ENCODE data around the gene SYNGAP1.
"Not testable (repeated sequence)": the region's sequence is repeated elsewhere in the genome, so short reads cannot be mapped to it uniquely, and the experiment has no call there.

The SYNGAP1 gene

DNA sequence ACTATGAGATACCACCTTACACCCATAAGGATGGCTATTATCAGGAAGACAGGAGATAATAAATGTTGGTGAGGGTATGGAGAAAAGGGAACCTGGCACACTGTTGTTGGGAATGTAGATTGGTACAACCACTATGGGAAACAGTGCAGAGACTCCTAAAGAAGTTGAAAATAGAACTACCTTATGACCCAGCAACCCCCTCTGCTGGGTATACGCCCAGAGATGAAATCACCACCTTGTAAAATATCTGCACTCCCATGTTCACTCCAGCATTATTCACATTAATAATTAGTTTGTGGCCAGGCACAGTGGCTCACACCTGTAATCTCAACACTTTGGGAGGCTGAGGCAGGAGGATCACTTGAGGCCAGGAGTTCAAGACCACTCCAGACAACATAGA is 61.3 kb downstream of the SYNGAP1 start:
- TF ChIP-seq, protein P1, sequence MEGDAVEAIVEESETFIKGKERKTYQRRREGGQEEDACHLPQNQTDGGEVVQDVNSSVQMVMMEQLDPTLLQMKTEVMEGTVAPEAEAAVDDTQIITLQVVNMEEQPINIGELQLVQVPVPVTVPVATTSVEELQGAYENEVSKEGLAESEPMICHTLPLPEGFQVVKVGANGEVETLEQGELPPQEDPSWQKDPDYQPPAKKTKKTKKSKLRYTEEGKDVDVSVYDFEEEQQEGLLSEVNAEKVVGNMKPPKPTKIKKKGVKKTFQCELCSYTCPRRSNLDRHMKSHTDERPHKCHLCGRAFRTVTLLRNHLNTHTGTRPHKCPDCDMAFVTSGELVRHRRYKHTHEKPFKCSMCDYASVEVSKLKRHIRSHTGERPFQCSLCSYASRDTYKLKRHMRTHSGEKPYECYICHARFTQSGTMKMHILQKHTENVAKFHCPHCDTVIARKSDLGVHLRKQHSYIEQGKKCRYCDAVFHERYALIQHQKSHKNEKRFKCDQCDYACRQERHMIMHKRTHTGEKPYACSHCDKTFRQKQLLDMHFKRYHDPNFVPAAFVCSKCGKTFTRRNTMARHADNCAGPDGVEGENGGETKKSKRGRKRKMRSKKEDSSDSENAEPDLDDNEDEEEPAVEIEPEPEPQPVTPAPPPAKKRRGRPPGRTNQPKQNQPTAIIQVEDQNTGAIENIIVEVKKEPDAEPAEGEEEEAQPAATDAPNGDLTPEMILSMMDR (IDR thresholded peaks at IDR 0.05; ENCODE audit: low read depth, low read length, missing control alignments) = no peak

GRCh38 chr6:33482620-33483019 is 62.8 kb downstream of the SYNGAP1 start:
- not testable (repeated sequence) for H3K4me3 ChIP-seq (replicated peaks; ENCODE audit: low read depth, low read length); DNase-seq (ENCODE audit: extremely low read depth, low read depth)

More for the DNA sequence above, 61.3 kb downstream of the SYNGAP1 start:
- no peak overlapping the region for H3K4me3 ChIP-seq (replicated peaks; ENCODE audit: low read depth, low read length)
- DNase-seq (ENCODE audit: extremely low read depth, low read depth) = no peak

- TF ChIP-seq, protein P1 (IDR thresholded peaks at IDR 0.05; ENCODE audit: low read depth, low read length, missing control alignments) = no peak
- no peak for DNase-seq (ENCODE audit: extremely low read depth, low read depth)
- H3K4me3 ChIP-seq (replicated peaks; ENCODE audit: low read depth, low read length) = no peak overlapping the region
These were observed 63.8 kb downstream of the SYNGAP1 start for GRCh38 chr6:33483678-33484077.

DNA sequence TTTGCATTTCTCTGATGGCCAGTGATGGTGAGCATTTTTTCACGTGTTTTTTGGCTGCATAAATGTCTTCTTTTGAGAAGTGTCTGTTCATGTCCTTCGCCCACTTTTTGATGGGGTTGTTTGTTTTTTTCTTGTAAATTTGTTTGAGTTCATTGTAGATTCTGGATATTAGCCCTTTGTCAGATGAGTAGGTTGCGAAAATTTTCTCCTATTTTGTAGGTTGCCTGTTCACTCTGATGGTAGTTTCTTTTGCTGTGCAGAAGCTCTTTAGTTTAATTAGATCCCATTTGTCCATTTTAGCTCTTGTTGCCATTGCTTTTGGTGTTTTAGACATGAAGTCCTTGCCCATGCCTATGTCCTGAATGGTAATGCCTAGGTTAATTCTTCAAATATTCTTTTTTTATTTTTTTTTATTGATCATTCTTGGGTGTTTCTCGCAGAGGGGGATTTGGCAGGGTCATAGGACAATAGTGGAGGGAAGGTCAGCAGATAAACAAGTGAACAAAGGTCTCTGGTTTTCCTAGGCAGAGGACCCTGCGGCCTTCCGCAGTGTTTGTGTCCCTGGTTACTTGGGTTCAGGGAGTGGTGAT is 64.9 kb downstream of the SYNGAP1 start:
- not testable (repeated sequence) for DNase-seq (ENCODE audit: extremely low read depth, low read depth); H3K4me3 ChIP-seq (replicated peaks; ENCODE audit: low read depth, low read length)

- H3K4me3 ChIP-seq (replicated peaks; ENCODE audit: low read depth, low read length); DNase-seq (ENCODE audit: extremely low read depth, low read depth): not testable (repeated sequence)
These were observed 65.8 kb downstream of the SYNGAP1 start for GRCh38 chr6:33485680-33486079.

DNA sequence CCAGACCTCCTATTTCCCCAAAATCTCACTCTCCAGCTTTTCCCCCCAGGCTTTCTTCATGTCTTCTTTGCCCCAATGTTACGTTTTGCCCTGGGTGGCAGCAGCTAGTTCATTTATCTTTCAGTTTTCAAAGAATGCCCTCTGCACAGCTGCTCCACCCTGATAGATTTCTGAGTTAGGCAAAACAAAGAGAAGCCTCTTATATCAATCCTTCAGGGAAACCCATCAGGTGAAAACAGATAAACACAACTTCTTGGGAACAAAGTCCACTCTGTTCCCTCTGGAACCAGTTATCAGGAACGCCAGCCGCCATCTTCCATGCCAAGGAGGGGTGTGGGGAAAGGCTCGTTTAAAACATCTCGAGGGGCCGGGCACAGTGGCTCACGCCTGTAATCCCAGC is 68.5 kb downstream of the SYNGAP1 start:
- no peak overlapping the region for H3K4me3 ChIP-seq (replicated peaks; ENCODE audit: low read depth, low read length)
- no peak for DNase-seq (ENCODE audit: extremely low read depth, low read depth)
- TF ChIP-seq, protein P1 (IDR thresholded peaks at IDR 0.05; ENCODE audit: low read depth, low read length, missing control alignments) = no peak

DNA sequence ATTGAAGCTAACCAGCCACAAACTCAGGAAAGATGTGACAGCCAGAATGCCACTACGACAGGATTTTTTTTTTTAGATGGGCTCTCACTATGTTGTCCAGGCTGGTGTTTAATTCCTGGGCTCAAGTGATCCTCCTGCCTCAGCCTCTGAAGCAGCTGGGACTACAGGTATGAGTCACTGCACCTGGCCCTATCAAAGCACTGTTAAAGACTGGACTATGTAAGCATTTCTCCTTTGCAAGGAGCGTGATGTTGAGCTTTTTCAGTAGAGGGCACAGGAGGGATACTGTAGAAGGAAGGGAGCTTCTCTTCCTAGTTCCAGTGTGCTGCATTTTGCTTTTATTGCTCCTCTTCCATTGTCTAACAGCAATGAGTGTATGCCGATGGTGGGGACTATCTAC is 70.3 kb downstream of the SYNGAP1 start:
- DNase-seq (ENCODE audit: extremely low read depth, low read depth) = no peak
- H3K4me3 ChIP-seq (replicated peaks; ENCODE audit: low read depth, low read length) = no peak overlapping the region
- TF ChIP-seq, protein P1 (IDR thresholded peaks at IDR 0.05; ENCODE audit: low read depth, low read length, missing control alignments) = no peak

GRCh38 chr6:33490621-33491020 is 70.8 kb downstream of the SYNGAP1 start:
- TF ChIP-seq, protein P1 (IDR thresholded peaks at IDR 0.05; ENCODE audit: low read depth, low read length, missing control alignments) = no peak
- no peak for DNase-seq (ENCODE audit: extremely low read depth, low read depth)
- H3K4me3 ChIP-seq (replicated peaks; ENCODE audit: low read depth, low read length) = no peak overlapping the region

All from HFF-Myc (cell line).